DOHH2 (cell line): ENCODE measurements around the gene PRDM10.

Experiments used
- H3F3A ChIP-seq: fragments of 200-600 bp; sonication (generic), shearing (Covaris generic); 2 replicates; pipeline ENCODE4 v1.6.0; 2016; ENCODE audit warnings: antibody characterized with exemption, mild to moderate bottlenecking; ENCODE audit not compliant: control insufficient read depth, insufficient read depth
- H3K27ac ChIP-seq: fragments of 200-600 bp; sonication (generic); 2 replicates; pipeline ENCODE4 v1.5.1; 2014; ENCODE audit warnings: low read depth, mild to moderate bottlenecking, low read length, moderate library complexity
- H3K27me3 ChIP-seq: fragments of 200-600 bp; sonication (generic); 2 replicates; pipeline ENCODE4 v1.6.1; 2014; ENCODE audit warnings: mild to moderate bottlenecking, low read length, mixed read lengths; ENCODE audit not compliant: control insufficient read depth
- H3K36me3 ChIP-seq: fragments of 200-600 bp; sonication (generic); 2 replicates; pipeline ENCODE4 v1.6.1; 2014; ENCODE audit warnings: mild to moderate bottlenecking, low read length, moderate library complexity, mixed read lengths; ENCODE audit not compliant: control insufficient read depth
- H3K4me1 ChIP-seq: fragments of 200-600 bp; sonication (generic); 2 replicates; pipeline ENCODE4 v1.6.1; 2014; ENCODE audit warnings: mild to moderate bottlenecking, low read length, mixed read lengths; ENCODE audit not compliant: control insufficient read depth
- H3K4me2 ChIP-seq: fragments of 200-600 bp; sonication (generic); 2 replicates; pipeline ENCODE4 v1.6.0; 2014; ENCODE audit warnings: mild to moderate bottlenecking, low read length, moderate library complexity
- H3K4me3 ChIP-seq: fragments of 200-600 bp; sonication (generic); 2 replicates; pipeline ENCODE4 v1.5.1; 2014; ENCODE audit warnings: mild to moderate bottlenecking, low read length, mixed read lengths
- H3K79me2 ChIP-seq: fragments of 200-600 bp; sonication (generic); 2 replicates; pipeline ENCODE4 v1.6.1; 2014; ENCODE audit warnings: mild to moderate bottlenecking, low read length, mixed read lengths; ENCODE audit not compliant: control insufficient read depth
- H3K9me2 ChIP-seq: fragments of 200-600 bp; sonication (generic); replicated peaks from 2 replicates; pipeline ENCODE4 v1.6.1; 2014; ENCODE audit warnings: mild to moderate bottlenecking, low read length, mixed read lengths; ENCODE audit not compliant: control insufficient read depth
- H3K9me3 ChIP-seq: fragments of 200-600 bp; sonication (generic); 2 replicates; pipeline ENCODE4 v1.6.1; 2014; ENCODE audit warnings: antibody characterized with exemption, low read length, mixed read lengths; ENCODE audit not compliant: control insufficient read depth, insufficient read depth
- H4K20me1 ChIP-seq: fragments of 200-600 bp; sonication (generic); 2 replicates; pipeline ENCODE4 v1.6.0; 2014; ENCODE audit warnings: low read depth, mild to moderate bottlenecking, antibody characterized with exemption, low read length, moderate library complexity; ENCODE audit not compliant: control insufficient read depth, insufficient read depth
- EZH2phosphoT487 ChIP-seq: fragments of 200-600 bp; sonication (generic); IDR thresholded peaks from 2 replicates; pipeline ENCODE4 v1.6.1; 2017; ENCODE audit warnings: borderline replicate concordance, mild to moderate bottlenecking, antibody characterized with exemption, low read length, moderate library complexity, mixed read lengths
- TF ChIP-seq, protein P1 (sequence below): fragments of 200-600 bp; sonication (generic); IDR thresholded peaks from one replicate; pipeline ENCODE4 v1.5.1; 2014; ENCODE audit warnings: antibody characterized with exemption, mild to moderate bottlenecking, low read depth, low read length; ENCODE audit not compliant: poor library complexity, severe bottlenecking

PRDM10 gene

DNA sequence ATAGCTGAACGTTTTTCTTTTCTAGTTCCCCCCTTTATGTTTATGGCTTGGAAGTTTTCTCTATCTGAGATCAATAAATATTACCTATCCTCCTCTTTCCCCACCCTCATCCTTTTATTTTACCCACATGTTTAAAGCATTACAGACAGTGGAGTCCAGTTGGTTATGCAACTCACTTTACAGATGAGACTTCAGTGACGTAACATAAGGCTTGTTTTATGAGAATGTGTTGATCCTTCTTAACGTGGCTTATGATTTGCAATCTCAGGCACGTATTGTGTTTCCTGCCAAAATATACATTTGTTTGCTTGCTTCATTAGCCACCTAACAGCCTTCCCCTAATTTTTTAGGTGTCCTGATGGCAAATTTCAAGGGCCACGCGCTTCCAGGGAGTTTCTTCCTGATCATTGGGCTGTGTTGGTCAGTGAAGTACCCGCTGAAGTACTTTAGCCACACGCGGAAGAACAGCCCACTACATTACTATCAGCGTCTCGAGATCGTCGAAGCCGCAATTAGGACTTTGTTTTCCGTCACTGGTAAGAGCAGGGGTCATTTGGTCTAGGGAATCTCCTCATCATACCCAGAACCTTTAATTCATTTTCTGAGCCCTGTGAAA lies 150.4 kb downstream of the PRDM10 start:
- Histone ChIP-seq H3K27ac (no peak overlapping the region), H3K4me1 (peaks cover 13% of the 10 kb centered on the region), H3K79me2 (no peaks in the 10 kb centered on the region), H3K4me3 (no peak overlapping the region), H4K20me1 (no peaks in the 10 kb centered on the region), H3K36me3 (no peaks in the 10 kb centered on the region), H3F3A (no peaks in the 10 kb centered on the region), H3K27me3 (no peaks in the 10 kb centered on the region), H3K9me2 (no peaks in the 10 kb centered on the region), H3K4me2 (no peak overlapping the region), H3K9me3 (no peaks in the 10 kb centered on the region)
- TF ChIP-seq, protein P1, sequence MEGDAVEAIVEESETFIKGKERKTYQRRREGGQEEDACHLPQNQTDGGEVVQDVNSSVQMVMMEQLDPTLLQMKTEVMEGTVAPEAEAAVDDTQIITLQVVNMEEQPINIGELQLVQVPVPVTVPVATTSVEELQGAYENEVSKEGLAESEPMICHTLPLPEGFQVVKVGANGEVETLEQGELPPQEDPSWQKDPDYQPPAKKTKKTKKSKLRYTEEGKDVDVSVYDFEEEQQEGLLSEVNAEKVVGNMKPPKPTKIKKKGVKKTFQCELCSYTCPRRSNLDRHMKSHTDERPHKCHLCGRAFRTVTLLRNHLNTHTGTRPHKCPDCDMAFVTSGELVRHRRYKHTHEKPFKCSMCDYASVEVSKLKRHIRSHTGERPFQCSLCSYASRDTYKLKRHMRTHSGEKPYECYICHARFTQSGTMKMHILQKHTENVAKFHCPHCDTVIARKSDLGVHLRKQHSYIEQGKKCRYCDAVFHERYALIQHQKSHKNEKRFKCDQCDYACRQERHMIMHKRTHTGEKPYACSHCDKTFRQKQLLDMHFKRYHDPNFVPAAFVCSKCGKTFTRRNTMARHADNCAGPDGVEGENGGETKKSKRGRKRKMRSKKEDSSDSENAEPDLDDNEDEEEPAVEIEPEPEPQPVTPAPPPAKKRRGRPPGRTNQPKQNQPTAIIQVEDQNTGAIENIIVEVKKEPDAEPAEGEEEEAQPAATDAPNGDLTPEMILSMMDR = no peak
- TF ChIP-seq EZH2phosphoT487 = no peak
